Activated CD4-positive, alpha-beta T cell treated with anti-CD3 and anti-CD28 coated beads, Interleukin-2, amount 50 U/mL, for 16 hours (primary cell): Measurements from ENCODE around the gene GANAB.
A peak's percentile ranks its signal among the peaks of the same experiment; 100 is the strongest.
"Not testable (repeated sequence)": the region's sequence is repeated elsewhere in the genome, so short reads cannot be mapped to it uniquely, and the experiment has no call there.

Experiments used
- DNase-seq: peaks from one replicate; pipeline ENCODE4 v3.0.0-alpha.2; 2020

GANAB gene

GRCh38 chr11:62621027-62621566, 25.3 kb downstream of the GANAB start:
- DNase-seq, result no peak

- not testable (repeated sequence) for DNase-seq
These were observed 29.5 kb downstream of the GANAB start for GRCh38 chr11:62616957-62617356.

DNA sequence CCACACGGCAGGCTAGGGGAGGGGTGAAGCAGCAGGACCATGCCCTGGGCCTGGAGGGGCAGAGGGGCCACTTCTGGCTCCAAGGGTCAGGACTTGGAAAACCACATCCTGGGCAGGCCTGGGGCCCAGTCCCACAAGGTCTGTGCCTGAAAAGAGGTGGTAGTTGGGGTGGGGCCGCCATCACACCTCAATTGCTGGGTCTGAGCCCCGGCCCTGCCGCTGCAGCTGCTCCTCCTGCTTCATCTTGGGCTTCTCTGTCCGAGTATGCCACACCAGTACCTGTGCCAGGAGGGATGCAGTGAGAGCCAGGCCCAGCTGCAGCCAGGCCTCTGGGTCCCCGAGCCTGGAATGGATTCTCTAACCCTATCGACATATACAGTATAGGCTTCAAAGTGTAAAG, 30.9 kb downstream of the GANAB start:
- DNase-seq, result no peak

- DNase-seq, result peak; percentile 56
These were observed 32.1 kb downstream of the GANAB start for GRCh38 chr11:62614275-62614674.

DNA sequence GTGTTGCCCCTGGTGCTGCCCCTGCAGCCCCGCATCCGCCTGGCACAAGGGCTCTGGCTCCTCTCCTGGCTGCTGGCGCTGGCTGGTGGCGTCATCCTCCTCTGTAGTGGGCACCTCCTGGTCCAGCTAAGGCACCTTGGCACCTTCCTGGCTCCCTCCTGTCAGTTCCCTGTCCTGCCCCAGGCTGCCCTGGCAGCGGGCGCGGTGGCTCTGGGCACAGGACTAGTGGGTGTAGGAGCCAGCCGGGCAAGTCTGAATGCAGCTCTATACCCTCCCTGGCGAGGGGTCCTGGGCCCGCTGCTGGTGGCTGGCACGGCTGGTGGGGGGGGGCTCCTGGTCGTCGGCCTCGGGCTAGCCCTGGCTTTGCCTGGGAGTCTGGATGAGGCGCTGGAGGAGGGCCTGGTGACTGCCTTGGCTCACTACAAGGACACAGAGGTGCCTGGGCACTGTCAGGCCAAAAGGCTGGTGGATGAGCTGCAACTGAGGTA, 33.1 kb downstream of the GANAB start:
- no peak for DNase-seq

DNA sequence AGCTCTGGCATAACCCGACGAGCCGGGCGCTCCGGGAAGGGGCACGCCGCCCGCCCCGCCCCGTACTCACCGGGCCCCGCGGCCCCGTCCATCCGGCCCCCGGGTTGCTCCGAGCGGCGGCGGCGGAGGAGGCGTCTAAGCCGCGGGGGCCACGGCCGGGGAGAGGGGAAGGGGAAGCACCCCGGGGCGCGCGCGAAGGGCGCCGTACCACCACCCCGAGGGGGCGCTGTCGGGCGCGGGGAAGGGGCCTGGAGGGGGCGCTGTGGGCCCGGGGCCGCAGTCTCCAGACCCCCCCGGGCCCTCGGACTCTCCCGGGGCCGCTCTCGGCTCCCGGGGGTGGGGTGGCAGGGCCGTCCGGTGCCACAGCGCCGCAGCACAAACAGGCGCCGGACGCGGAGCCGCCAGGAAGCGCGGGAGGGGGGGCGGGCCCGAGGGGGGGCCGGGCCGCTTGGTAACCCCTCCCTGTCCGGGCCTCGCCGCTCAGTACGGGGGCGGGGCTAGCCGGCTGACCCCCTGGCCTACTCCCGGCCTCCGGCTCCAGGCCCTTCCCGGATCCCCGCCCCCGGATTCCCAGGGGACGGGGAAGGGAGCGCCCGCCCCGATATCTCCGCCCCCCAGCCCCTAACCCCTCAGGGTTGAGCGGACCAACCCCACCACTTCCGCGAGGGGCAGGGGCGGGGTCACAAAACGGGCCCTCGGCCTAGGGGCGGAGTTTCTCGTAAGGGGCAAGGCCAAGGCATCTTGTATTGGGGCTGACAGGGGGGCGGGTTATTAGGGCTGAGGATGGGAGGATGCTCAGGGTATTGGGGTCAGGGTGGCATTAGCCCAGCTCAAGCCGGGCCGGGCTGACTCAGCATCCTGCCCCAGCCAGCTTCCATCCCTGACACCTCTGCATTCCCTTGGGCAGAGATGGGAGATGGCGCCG, 33.8 kb downstream of the GANAB start, which contains the start of the genes EML3 and ROM1:
Gene EML3, minus strand, starts transcription at position 410 of the 925 bp plus-strand sequence. Its CDS starts 318 bp downstream, at position 92.
Gene ROM1, plus strand, starts transcription at position 892 of the 925 bp plus-strand sequence. Its CDS starts 25 bp downstream, at position 917.
- DNase-seq, result peak; percentile 90

DNA sequence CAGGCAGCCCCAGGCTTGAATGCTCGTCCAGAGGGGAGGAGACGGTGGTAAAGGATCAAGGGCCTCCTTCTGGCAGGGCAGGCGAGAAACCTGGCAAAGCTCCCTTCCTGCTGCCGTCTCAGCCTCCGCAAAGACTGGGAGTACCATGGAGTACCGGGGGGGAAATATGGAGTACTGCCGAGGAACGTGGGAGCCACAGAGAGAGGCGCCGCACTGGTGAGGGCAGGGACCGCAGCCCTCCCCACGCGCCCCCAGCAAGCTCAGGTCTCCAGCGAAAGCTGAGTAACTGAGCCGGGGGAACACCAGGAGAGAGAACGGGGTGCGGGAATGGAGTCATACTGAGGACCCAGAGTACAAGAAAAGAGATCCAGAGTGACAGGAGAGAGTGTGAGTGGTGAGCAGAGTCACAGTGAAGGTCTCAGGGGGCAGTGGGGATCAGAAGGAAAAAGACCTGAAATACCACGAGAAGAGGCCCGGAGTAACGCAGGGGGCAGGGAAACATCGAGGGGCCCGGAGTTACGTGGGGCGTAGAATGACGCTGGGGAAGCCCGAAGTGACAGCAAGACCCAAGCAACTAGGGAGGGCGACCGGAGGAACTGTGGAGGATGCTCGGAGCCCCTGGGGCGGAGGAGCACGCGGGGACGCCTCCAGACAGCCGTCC, 34.6 kb downstream of the GANAB start:
- peak; percentile 46 for DNase-seq

DNA sequence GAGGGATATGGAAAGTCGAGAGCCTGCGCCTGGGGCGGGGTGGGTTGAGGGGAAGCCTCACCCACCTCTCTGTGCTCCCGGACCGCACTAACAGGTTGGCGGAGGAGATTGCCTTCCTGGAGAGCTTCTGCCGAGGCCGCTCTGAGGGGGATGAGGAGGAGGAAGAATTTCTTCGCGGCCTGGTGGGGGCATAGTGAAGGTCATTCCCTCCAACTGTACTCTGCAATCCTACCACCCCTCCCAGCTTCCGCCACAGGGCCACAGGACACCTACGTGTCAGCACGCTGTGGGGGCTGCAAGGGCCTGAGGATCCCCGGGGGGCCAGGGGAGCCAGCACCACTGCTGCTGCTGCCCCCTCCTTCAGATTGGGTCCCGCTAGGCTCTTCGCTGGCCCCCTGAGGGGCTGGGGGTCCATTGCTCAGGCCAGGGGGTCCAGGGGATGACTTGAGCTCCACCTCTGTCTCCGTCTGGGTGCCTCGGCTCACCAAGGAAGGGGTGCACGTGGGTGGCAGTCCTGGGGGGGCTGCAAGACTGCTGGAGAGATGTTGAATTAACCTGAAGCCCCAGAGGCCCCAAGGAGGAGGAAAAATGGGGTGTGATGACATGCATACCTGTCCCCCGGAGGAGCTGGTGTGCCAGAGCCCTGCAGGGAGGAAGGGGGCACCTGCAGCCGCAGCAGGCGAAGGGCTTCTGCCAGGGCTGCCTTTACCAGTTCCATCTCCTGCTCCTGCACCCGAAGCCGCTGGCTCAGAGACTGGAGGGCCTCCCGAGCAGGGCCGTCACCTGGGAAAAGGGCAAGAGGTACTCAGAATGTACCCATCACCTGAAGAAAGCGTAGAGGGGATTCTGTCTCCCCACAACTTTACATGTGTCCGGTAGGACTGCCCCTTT, 35.4 kb downstream of the GANAB start:
- DNase-seq, result no peak

GRCh38 chr11:62610403-62610802, 36.0 kb downstream of the GANAB start:
- DNase-seq, result no peak

DNA sequence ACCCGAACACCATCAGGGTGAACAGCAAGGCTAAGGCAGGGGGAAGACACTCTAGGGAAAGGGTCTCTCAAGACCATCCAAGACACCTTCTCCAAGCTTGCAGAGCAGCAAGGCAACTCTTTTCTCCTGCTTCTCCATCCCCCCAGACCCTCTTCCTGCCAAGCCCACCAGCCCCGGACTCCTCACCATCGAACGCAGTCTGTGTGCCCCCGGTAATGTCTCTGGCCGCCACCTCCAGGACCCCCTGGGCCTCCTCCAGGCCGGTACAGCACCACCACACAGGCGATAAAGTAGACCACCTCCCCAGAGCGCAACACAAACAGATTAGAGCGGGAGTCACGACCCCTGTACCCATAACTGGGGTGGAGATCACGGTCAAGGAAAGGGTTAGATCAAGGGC, 37.6 kb downstream of the GANAB start:
- DNase-seq, result no peak

GRCh38 chr11:62607714-62608113, 38.7 kb downstream of the GANAB start:
- no peak for DNase-seq

- no peak for DNase-seq
These were observed 40.5 kb downstream of the GANAB start for GRCh38 chr11:62605902-62606301.

DNA sequence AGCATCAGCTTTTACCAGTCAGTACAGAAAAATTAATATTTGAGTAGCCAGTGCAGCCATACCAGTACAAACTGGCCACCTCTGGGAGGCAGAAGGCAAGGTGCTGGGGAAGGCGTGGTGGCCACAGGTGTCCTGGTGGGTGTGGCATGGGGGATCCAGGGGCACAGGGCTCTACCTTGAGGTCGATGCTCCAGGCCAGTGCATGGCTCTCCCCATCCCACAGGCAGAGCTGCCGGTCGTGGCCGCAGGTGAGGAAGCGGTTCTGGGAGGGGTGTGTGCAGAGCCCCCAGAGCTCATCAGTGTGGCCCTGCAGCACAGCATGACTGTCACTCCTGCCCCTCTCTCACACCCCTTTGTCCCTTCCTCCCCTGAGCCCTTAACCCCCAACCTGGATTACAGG, 40.9 kb downstream of the GANAB start:
- no peak for DNase-seq

DNA sequence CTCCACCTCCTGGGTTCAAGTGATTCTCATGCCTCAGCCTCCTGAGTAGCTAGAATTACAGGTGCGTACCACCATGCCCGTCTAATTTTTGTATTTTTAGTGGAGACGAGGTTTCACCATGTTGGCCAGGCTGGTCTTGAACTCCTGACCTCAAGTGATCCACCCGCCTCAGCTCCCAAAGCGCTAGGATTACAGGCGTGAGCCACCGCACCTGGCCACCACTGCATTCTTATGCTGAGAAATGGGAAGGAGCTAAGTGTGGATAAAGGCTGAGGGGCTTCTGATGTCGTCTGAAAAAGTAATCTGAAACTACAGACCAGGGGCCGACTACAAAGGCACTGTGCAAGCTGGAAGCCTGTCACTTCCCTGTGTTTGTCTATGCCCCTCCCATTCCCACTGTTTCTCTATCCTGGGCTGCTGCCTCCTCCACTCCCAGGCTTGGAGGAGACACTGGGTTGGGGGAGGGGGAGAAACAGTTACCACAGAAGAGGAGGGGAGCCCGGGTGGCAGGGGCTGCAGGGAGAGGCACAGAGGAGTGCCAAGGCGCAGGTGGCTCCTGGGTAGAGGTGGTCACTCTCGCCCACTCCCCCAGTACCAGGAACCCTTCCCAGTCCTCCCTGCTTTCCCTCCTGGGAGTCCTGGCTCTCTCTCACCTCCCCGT, 41.8 kb downstream of the GANAB start:
- no peak for DNase-seq

GRCh38 chr11:62603776-62604299, 42.6 kb downstream of the GANAB start:
- no peak for DNase-seq

- DNase-seq, result no peak
These were observed 43.4 kb downstream of the GANAB start for GRCh38 chr11:62603072-62603408.

DNA sequence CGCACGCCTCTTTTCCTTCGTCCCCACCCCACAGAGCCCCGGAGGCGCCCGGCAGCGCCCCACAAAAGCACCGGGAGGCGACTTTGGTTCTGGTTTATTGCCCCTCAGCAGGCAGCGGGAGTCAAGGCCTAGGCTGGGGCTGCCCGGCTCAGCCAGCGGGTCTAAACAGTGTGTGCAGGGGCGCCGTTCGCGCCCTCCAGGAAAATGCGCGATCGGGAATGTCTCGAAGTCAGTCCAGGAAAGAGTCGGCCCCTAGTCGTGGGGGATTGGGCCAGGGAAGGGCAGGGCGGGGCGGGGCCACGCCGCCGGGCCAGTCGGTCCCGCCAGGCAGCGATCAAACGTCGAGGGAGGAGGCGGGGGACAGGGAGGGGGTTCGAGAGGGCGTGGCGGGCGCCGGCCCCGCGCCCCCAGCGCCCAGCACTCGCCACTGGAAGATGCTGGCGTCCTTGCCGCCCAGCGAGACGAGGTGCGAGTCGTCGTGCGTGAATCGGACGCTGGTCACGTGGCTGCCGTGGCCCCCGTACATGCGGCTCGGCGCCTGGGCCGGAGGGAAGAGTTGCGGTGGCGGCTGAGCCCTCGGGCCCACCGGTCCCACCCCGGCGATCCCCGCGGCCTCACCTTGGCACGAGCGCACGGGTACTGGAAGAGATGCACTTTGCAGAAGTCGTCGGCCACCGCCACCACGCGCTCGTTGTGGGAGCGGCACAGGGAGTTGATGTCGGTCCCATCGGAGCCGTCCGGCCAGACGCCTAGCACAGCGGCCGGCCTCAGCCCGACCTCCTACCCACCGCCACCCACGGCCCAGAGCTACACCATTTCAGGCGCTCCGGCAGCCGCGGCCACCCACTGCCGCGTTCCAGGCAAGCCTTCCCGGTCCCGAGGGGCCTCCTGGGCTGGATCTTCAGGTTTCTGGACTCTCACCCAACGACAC, 44.0 kb downstream of the GANAB start:
- DNase-seq, result peak; percentile 54

GRCh38 chr11:62601372-62602140, 44.9 kb downstream of the GANAB start, which contains the start of gene MTA2:
Gene MTA2, minus strand, starts transcription at chr11:62601865. Its CDS starts 415 bp downstream, at chr11:62601450.
- DNase-seq, result peak; percentile 100

DNA sequence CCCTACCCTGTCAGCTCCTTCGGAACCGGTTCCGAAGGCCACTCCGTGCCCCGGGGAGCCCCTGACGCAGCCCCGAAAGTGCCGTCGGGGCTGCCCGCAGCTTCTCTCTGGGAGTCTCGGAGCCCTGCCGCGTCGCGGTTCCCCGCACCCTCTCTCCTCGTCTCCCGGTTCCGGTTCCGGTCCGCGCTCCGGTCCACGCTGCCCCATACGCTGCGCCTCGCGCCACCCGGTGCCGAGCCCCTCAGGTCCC, 45.4 kb downstream of the GANAB start:
- DNase-seq, result peak; percentile 59
